ENCODE data around the gene FHIT.

Gene FHIT

GRCh38 chr3:59726279-59726678 is 1525.0 kb downstream of the FHIT start:
- DNase-seq: no peak

GRCh38 chr3:59717679-59718205 is 1533.5 kb downstream of the FHIT start:
- no peak for DNase-seq

GRCh38 chr3:59714066-59714465 is 1537.2 kb downstream of the FHIT start:
- DNase-seq: no peak

DNA sequence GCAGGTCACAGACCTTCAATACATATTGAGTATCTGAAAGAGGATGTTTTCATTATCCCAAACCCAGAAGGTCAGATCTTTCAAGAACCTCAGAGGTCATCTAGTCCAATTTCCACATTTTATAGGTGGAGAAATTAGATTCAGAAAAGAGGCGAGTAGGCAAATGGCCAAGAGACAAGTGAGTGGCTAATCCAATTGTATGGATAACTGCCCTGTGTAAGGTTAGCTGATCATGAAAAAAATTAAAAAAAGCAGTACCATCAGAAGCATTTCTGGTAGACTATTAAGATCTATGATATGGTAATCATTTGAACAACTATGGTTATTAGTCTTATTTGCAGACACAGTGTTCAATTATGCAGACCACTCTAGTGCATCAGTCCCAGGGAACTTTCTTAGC is 1540.7 kb downstream of the FHIT start:
- no peak for DNase-seq

DNA sequence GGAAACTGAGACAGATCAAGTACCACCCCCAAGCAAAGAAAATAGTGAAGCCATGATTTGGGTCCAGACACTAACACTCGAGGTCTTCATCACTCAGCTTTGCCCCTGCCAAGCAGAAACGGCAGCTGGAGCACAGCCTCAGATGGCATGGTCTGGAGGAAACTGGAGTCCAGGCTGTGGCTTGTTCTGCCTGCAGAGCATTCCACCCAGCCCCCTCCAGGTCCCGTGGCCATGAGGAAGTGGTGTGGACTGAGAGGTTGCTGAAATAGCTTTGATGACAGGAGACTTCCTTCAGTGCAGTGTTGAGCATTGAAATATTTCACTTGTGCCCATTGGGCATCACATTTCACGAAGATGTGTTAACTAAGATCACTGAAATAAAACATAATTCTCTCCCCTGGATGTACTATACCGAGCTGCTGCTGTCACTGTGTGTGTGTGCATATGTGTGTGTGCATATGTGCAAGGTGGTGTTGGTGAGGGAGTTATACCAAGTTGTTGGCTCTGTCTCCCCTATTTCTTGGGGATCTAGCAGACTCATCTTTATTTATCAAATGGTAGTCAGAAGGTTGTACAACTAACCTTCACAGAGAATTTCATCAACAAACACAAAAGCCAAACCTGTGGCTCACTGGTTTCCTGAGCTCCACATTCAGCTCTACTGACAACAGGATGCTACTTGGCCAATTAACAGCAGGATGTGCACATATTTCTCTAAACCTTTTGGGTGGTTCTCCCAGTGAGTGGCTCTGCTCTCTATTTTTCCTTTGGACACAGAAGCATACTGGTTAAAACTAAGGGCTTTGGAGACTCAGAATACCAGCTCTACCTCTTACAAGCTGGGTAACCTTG is 1541.3 kb downstream of the FHIT start:
- no peak for DNase-seq

DNA sequence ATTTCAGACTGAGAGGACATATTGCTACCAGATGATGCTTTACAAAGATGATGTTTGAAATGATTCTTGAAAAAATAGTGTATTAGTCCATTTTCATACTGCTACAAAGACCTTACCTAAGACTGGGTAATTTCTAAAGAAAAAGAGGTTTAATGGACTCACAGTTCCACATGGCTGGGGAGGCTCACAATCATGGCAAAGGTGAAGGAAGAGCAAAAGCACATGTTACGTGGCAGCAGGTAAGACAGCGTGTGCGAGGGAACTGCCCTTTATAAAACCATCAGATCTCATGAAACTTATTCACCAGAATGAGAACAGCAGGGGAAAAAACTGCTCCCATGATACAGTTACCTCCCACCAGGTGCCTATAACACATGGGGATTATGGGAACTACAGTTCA is 1543.0 kb downstream of the FHIT start:
- no peak for DNase-seq

DNA sequence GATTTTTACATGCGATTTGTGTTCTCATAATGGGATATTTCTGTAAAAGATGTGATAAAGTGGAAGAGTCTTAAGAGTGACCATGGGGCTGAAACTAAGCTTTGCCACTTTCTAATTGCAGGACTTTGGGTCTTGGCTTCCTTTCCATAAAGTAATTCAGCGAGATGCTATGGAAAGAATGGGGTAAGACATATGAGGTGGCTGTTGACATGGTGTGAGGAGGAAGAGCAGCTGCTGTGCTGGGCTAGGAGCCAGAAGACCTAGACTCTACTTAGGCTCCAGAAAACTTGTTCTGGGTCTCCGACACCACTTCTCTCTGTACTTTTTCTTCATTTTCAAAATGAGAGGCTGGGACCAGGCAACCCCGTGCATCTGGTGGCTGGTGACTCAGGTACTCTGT is 1547.0 kb downstream of the FHIT start:
- DNase-seq: no peak

- DNase-seq: no peak
Measured at GRCh38 chr3:59699648-59700320, 1551.5 kb downstream of the FHIT start.
